GM20431 (cell line): ENCODE results near the gene DLX3.

Experiments
- in situ Hi-C: fragments of 300-500 bp; cut with MseI, MboI; formaldehyde crosslinking; loops from one replicate; pipeline ENCODE4 v1.15.0; 2020; ENCODE audit warnings: low sequenced_read_pairs; ENCODE audit not compliant: unreplicated experiment

DLX3 gene

DNA sequence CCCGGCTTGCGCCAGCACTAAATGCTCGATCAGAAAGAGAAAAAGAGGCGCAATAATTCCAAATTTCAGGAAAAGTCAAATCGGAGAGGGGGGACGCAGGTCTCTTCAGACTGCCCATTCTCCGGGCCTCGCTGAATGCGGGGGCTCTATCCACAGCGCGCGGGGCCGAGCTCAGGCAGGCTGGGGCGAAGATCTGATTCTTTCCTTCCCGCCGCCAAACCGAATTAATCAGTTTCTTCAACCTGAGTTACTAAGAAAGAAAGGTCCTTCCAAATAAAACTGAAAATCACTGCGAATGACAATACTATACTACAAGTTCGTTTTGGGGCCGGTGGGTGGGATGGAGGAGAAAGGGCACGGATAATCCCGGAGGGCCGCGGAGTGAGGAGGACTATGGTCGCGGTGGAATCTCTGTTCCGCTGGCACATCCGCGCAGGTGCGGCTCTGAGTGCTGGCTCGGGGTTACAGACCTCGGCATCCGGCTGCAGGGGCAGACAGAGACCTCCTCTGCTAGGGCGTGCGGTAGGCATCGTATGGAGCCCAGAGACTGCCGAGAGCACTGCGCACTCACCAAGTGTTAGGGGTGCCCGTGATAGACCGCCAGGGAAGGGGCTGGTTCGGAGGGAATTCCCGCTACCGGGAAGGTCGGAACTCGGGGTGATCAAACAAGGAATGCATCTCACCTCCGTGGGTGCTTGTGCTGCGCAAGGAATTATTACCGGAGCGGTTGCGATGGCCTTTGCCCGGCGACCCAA, 30.1 kb downstream of the DLX3 start:
- in situ Hi-C loops = no loop called here

DNA sequence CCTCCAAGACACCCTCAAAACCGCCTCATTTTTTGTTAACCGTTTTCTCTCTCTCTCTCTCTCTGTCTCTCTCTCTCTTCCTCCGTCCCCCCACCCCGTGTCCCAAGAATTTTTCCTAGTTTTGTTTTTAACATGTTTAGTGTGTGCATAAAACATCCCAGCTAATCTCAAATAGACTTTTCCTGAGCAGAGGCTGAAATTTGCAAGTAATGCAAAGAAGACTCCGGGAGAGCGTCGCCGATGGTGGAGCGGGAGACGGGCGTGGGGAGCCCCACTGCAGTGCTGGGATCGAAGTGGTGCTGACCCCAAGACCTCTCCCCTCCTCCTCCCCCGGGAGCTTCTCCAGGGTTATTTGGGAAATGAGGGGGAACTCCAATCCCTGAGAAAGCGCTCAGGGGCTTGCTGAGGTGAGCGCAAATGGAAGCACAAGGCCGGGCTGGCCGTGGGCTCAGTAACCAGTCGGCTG, 30.7 kb downstream of the DLX3 start:
- in situ Hi-C loops = no loop called here

DNA sequence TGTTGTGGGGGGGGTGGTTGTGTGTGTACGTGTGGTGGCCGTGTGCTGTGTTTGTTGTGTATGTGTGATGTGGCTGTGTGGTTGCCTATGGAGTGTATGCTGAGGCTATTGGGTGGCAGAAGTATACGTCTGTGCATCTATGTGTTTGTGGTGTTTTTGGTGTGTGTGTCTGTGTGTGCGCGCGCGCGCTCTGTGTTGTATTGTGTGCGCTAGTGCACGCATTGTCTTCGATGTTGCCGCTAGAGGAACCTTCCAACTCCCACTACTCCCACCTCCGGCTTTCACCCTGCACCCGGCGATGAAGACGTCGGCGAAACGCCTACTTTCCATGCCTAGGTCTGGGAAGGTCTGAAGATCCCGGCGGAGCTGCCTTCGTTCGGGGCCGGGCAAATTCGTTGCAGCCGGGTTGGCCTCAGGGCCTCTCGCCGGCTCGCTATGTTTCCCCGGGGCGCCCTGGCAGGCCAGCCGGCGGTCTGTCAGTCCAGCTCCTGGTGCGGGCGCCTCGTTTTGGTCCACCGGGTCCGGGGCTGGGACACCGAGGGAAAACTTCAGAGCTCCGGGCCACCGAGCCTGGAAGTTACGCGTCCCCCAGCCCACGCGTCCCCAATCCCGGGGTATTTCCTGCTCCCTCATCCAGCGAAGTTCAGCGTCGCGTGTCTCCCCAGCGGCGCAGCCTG, 31.3 kb downstream of the DLX3 start:
- in situ Hi-C loops = no loop called here

DNA sequence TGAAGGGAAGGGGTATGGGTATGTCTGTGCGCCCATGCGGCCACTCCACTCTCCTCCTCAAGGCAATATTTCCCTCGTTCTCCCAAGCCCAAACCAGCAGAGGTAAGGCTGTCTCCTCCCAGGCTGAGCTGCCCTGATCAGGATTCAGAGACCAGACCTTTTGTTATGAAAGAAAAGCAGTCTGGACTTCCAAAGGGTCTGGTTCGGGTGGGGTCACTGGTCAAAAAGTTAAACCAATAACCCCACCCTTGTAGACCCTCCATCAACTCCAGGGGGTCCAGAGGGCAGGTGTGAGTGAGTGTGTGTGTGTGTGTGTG, 31.8 kb downstream of the DLX3 start:
- in situ Hi-C loops = no loop called here

DNA sequence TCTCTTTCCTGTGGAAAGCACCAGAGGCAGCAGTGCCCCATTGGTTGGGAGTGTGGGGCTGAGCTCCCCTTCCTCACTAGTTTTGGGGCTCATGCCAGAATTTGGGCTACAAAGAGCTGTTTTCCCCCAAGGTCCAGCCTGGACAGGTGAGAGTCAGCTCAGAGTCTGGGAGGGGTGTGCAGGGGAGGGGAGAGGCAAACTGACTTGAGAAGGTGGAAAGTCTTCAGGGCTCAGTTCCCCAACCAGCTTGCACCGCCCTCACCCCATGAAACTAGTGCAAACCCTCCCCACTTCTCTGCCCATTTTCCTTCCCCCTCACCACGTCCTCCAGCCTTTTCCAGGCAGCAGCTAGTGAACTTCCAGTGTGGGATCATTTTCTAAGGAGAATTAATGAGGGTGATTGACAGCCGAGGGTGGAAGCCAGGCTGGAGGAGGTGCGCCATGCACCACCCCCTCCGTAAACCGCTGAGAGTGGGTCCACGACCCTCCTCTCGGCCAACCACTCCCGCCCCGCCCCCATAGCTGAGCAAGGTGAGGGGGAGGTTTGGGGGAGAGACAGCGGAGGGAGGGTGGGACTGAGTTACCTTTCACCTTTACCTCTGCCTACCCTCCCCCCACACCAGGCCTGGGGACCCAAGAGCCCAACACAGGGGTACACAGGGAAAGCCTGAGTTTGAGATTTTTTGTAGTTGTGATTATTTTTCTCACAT, 32.3 kb downstream of the DLX3 start:
- in situ Hi-C loops = no loop called here

DNA sequence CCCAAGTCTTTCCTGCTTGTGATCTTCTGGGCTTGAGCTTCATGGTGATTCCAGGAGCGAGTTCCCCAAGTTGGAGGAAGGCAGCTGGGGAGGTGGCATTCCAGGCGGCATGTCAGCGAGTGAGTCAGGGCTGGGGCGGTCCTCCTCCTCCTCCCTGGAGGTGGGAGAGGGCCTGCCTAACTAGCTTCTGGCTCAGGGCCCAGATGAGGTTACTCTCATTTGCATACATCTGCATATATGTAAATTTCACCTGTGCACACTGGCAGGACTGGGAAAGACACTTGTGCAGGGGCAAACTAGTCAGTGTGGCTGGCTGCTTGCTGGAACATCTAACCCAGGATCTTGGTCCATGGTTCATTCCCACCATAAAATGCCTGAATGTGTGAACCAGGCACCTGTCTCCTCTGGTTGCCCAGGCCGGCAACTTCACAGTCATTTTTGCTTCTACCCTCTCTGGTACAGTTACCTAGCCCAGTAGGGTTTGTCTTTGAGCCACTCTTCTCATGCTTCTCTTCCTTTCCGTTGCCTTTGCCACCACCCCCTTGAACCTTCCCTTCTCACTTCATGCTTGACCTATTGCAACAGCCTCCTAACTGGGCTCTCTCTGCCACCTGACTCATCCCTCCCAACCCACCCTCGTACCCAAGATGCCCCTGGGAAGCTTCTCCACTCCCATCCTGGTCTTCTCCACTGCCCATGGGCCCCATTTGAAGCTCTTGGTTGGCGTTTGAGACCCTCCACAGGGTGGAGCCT, 35.7 kb downstream of the DLX3 start:
- in situ Hi-C loops = no loop called here

DNA sequence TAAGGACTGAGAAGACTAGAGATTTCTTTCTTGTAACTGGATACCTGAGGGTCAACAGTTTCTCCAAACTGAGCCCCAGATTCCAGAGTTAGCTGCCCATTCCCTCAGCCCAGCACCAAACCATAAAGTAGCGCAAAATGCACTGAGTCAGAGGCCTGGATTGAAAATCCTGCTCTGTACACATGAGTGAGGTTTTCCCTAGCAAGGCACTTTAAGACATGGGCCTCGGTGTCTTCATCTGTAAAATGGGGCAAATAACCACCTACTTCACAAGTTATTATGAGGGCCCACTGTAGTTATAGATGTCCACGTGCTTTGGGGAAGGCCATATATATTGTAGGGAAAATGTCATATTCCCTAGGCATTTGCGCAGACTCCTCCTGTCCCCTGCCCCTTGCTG, 36.3 kb downstream of the DLX3 start:
- in situ Hi-C loops = no loop called here

DNA sequence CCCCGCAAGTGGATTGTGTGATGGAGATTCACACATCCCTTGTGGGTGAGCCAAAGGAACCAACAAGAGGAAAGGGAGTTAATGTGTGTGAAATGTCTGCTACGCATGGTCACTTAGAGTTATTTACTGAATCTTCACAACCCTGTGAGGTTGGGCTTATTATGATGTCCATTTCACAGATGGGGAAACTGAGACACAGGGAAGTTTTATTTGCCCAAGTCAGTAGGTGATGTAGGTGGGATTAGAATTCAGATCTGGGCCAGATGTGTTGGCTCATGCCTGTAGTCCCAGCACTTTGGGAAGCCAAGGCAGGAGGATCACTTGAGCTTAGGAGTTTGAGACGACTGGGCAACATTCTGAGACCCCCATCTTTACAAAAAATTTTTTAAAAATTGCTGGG, 37.7 kb downstream of the DLX3 start:
- in situ Hi-C loops = no loop called here

DNA sequence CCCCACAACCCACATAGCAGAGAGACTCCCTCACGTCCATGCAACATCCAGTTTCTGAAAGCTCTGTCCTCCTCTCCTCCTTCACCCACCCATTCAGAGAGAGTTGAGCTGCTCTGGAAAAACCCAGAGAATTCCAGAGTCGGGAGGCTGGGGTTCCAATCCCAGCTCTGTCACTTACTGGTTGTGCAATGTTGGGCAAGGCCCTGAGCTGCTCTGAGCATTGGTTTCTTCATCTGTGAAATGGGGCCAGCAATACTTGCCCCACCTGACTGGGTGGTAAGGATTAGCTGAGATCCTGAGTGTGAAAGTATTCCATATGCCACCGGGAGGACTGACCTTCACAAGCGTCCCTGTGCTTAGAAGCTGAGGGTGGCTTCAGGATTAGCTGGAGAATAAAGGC, 38.2 kb downstream of the DLX3 start:
- in situ Hi-C loops = no loop called here

DNA sequence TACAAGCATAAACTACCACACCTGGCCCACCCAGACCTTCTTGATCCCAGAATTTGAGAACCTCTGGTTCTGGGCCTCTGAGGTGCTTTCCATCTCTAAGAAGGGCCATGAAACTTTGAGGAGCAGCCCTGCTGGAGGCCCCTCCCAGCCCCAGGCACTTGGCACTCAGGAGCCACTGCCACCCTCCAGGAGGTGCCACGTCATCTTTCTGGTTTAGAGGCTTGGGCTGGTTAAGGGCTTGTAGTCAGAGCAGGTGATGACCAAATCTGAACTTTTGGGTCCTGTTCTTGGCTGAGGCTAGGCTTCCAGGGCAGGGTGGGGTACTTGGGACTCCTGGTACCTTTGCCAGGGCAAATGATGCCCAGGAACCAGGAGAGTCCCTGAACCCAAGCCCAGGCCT, 39.9 kb downstream of the DLX3 start:
- in situ Hi-C loops = no loop called here

DNA sequence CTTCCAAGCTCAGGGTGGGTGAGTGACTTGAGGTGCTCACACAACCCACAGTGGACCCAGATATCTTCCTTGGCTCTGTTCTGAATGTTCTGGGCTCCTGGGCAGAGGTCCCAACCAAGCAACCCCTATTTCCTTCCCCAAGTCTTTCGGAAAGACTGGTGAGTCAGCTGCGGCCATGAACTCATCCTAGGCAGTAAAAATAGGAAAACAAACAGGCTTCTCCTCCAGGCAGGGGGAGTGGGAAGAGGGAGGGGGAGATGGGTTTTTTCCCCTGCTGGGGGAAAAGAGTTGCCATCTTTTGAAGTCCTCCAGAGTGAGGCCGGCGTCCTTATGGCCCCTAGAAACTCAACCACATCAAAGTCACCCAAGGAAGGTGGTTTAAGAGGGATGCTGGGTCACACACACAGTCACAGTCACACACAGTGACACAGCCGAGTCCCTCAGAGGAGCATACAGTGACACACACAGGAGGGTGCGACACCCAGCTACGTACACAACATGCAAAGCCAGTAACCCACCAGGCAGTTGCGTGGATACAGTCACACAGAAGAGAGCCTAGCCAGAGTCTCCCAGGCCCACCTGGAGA, 42.0 kb downstream of the DLX3 start:
- in situ Hi-C loops = no loop called here

DNA sequence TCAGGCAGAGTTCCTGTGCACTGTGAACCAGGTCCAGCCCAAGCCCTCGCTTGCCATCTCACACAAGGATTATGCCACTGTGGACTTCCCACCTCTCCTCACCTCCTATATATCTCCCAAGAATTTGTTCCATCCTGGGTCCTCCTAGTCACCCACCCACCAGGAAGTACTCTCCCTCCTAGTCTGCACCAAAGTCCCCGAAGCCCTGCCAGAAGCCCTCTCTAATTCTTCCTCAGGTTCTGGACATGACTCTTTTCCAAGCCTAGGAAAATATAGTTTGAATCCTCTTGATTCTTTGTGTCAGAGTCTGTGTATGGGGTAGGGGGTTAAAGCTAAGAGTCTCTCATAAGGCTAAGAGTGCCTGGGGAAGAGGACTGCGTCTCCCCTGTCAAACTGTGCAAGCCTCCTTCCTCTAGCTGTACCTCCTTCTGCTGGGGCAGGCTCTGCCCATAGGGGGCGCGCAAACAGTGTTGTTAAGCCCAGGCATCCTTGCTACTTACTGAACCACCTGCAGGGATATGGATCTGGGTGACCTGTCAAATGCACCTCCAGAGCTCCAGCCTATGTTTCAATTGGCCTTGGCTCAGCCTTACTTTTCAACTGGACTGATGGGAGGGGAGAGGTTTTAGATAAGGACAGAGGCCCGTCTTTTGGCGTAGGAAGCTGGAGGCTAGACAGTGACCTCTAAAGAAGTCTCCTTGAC, 42.7 kb downstream of the DLX3 start:
- in situ Hi-C loops = no loop called here

DNA sequence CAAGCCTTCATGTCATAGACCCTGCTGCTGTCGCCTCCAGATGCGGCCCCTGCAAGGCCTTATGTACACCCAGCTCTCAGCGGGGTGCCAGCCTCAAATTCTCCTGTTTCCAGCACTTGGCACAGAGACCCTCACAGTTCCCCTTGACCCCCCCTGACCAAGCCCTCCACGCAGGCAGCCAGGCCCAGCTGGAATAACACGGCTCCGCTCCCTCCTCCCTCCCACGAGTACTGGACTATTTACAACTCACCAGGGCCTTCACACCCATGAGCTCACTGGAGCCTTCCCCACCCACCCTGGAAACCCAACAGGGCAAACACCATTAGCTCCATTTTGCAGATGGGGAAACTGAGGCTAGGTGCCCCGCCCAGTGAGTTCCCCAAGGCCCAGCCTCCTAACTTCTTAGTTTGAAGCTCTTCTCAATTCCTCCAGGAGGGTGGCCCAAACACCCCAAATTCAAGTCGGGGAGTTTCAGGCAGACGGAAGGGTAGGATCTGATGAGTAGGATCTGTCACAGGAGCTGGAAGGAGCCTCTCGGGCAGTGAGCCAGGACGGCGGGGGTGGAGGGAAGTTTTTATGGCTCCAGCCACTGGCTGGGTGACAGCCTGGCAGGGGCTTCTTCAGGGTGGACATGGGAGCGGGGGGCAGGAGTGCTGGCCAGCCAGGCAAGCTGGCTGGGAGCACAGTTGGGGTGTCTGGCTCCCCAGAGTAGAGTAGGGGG, 43.5 kb downstream of the DLX3 start:
- in situ Hi-C loops = no loop called here

DNA sequence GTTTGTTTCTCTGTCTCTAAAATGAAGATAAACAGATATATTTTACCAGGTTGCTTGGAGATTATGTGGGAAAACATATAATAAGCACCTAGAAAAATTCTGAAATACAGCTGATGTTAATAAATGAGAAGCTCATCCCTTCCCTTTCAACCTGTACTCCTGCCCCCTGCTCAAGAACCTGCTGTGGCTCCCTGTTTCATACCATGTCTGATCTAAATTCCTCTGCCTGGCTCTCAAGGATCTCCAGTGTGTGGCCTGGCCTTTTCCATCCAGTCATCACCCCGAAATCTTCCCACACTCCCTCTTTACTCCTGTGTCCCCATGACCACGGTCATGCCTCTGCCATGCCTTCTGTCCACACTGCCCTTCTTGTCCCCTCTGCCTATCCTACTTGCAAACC, 45.4 kb downstream of the DLX3 start:
- in situ Hi-C loops = no loop called here

DNA sequence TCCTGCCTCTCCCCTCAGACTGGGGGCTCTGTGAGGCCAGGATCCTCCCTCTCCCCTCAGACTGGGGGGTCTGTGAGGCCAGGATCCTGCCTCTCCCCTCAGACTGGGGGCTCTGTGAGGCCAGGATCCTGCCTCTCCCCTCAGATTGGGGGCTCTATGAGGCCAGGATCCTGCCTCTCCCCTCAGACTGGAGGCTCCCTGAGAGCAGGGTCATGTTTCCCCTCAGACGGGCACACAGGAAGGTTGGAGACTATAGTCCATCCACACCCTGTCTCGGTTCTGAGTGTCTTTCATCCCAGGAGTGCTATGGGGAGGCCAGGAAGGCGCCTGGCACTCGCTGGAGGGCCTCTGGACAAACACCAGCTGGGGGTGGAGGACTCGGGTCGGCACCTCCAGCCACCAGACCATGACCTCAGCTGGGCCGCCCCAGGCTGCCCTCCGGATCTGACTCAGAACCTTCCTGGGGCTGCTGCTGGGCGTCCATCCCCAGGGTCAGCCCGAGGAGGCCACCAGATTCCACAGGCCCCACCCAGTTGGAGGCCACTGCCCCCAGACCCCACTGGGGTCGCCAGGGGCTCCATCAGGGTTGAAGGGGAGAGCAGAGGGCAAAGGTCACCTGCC, 48.0 kb downstream of the DLX3 start:
- in situ Hi-C loops = no loop called here

DNA sequence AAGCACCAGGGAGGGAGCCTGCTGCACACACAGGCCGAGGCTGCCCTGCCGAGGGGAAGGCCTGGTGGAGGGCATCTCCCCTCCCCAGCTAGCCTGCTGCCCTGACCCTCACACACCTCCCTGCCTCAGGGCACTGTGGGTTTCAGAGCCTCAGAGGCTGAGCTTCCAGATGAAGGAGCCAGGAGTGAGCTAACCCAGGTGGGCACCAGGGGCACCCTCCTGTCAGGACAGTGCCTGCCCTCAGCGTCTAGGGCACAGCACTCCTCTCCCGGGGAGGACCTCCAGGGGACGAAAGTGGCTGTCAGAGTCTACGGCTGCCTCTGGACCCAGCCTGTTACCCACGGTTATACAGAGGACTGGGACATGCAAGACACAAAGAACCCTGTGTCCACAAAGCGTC, 48.8 kb downstream of the DLX3 start:
- in situ Hi-C loops = no loop called here

DNA sequence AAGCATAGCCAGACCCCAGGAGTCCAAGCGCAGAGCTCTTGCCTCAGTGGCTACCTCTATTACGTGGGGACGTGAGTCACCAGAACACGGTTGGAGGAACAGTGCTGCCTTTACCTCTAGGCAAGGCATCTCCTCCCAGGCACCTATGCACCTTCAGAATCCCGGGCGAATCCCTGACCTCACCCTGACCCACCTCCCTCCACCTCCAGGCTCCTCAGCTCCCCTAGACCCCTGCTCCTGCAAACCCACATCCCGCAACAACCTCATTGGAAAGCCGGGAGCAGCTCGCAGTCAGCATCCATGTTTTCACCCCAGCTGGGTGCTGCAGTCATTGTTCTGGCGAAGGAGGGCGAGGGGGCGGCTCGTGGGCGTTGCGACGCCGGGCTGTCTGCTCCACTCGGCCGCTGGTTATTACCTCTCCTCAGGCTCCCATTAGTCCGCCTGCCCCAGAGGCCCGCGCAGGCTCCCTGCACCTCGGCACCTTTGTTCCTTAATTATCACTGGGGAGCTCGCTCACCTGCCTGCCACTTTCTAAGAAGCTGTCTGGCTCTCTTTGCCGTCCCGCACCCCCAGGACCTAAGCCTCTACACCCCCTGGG, 50.7 kb downstream of the DLX3 start:
- in situ Hi-C loops = no loop called here

DNA sequence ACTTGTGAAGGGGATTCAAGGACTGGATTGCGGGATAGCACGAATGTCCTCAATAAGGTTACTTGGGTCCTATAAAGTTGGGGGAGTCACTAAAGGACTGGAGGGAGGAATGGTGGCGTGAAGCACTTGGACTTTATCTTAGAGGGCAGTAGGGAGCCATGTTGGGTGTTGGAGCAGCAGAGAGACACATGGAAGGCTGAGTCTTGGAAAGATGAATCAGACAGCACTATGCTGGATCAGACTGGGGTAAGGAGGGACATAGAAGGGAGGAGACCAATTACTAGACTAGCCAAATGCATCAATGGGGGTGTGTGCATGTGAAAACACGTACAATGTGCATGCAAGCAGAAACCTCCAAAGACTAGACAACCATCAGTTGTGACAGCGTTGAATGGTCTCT, 52.1 kb downstream of the DLX3 start:
- in situ Hi-C loops = no loop called here
